Effector CD4-positive, alpha-beta T cell (primary cell): ENCODE results near the gene NUDT14.

ENCODE experiments used
- DNase-seq: peaks from one replicate; pipeline ENCODE4 v3.0.0-alpha.2; 2020

Gene NUDT14

GRCh38 chr14:105172476-105172875 lies 8.6 kb downstream of the NUDT14 start:
- DNase-seq: no peak

- no peak for DNase-seq
These were observed 10.0 kb downstream of the NUDT14 start for GRCh38 chr14:105171004-105171673.

- no peak for DNase-seq
These were observed 11.1 kb downstream of the NUDT14 start for GRCh38 chr14:105169776-105170655.

- DNase-seq: peak; percentile 28
These were observed 12.1 kb downstream of the NUDT14 start for GRCh38 chr14:105168979-105169507.

GRCh38 chr14:105168496-105168978 lies 12.6 kb downstream of the NUDT14 start, which contains the start of gene JAG2:
Gene JAG2, minus strand, starts transcription at chr14:105168776. Its CDS starts 356 bp downstream, at chr14:105168420.
- DNase-seq: peak; percentile 51

GRCh38 chr14:105168093-105168420 lies 13.1 kb downstream of the NUDT14 start:
- DNase-seq: no peak

DNA sequence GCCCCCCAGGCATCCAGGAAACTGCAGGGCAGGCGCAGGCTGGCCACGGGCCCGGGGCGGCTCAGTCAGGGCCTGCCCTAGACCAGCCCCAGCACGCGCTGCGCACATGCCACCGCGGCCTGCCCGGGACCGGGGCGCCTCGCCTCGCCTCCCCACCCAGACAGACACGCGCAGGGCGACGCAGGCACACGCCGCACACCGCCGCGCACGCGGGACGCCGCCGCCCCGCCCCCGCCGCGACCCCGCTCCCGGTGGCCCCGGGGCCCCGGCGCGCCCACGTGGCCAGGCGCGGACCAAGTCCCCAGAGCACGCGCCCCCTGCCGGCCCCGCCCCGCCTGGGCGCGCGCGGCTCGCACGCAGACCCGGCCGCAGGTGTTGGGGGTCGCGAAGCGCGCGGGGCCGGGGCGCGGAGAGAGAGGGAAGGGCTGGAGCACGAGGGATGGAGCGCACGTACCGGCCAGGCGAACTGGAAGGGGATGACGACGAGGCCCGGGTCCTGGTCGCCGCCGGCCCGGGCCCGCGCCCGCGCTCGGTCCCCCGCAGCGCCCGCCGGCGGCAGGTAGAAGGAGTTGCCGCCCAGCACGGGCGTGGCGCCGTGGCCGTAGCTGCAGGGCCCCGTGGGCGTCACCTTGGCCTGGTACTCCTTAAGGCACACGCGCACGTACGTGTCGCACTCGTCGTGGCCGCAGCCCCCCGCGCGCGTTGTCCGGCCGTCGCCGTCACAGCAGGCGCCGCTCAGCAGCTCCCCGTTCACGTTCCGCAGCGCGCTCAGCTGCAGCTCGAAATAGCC lies 13.6 kb downstream of the NUDT14 start:
- no peak for DNase-seq

GRCh38 chr14:105166571-105167302 lies 14.4 kb downstream of the NUDT14 start:
- no peak for DNase-seq

GRCh38 chr14:105165761-105166485 lies 15.2 kb downstream of the NUDT14 start:
- no peak for DNase-seq

DNA sequence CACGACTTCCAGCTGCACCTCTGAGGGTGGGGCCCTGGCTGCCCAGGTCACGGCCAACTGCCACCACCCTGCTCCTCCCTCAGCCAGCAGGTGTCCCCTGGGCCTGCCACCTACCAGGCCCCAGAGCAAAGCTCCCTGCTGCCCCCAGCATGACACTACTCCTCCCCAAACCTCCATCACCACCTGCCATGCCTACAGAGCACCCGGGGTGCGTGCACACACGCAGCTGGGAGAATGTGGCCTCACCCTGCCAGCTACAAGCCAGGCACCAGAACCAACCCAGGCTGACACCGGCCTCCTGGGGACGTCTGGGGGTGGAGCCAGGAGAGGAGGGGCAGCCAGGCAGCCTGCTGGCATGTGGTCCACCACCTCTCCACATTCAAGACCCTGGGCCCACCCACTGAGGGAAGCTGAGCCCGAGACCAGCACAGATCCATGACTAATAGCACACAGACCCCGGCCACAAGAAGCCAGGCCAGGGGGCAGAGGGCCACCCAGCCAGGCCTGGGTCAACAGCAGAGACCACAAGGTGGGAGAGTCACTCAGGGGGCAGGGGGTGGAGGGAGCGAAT lies 15.9 kb downstream of the NUDT14 start:
- no peak for DNase-seq

DNA sequence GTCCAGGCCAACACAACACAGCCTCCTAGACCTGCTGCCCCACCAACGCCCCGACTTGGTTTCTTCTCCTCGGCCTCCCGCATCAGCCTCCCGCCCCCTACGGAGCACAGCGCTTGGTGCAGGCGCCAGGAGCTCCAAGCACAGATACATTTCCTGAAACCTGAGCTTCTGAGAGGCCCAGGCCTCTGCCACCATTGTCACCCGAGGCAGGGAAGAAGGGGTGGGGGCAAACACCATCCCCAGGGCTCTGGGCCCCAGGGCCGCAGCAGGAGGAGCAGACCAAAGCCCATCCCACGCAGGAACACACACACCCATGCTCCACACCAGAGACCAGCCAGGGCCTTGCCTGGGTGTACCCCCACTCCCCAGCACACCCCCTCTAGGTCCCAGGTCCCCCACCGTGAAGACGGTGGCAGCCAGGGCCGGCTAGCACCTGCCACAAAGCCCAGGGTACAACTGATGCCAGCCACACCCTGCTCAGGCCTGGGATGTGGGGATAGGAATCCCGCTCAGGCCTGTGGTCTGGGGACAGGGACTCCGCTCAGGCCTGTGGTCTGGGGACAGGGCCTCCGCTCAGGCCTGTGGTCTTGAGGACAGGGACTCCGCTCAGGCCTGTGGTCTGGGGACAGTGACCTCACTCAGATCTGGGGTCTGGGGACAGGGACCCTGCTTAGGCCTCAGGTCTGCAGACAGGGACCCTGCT lies 17.9 kb downstream of the NUDT14 start:
- DNase-seq: no peak

DNA sequence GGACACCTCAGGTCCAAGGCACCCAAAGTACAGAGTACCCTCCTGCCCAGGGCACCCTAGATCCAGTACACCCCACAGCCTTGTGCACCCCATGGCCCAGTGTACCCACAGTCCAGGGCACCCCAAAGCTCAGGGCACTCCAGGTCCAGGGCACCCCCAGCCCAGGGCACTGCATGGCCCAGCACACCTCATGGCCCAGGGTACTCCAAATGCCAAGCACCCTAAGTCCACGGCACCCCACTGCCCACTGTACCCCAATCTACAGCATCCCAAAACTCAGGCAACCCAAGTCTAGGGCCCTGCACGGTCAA lies 18.5 kb downstream of the NUDT14 start:
- no peak for DNase-seq

GRCh38 chr14:105161964-105162668 lies 19.0 kb downstream of the NUDT14 start:
- DNase-seq: no peak

DNA sequence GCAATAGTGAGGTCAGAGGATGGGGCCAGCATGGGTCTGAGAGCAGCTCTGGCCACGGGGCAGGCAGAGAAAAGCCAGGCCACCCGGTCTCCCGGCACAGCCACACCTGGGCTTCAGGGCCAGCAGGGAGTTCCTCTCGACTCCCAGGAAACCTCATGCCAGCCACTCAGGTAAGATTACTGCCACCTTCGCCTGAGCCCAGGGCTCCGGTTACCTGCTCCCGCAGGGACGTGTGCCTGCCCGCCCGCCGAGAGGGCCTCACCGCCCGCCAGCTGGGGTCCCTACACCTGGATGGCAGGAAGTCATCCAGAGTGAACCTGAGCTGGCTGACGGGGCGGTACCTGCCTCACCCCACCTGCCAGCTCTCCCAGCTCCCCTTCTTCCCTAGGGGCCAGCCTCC lies 19.8 kb downstream of the NUDT14 start:
- no peak for DNase-seq

GRCh38 chr14:105160776-105161175 lies 20.3 kb downstream of the NUDT14 start:
- no peak for DNase-seq

GRCh38 chr14:105159344-105159743 lies 21.8 kb downstream of the NUDT14 start:
- no peak for DNase-seq

DNA sequence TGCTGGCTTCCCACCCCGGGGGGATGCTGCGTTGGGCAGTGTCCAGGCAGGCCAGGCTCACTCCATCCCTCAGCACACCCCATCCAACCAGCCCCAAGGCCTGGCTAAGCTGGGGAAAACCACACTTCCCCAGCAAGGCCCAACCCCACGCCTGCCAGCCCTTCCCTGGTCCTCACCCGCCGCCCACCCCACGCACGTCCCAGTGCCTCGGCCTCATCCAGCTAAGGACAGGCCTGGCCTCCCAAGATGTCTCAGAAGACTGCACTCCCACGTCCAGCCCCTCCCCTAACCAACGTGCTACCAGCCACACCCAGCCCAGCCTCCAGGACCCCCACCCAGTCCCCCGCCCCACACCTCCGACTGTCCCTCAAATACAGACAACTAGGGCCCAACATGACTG lies 22.3 kb downstream of the NUDT14 start:
- DNase-seq: no peak

- DNase-seq: no peak
These were observed 23.2 kb downstream of the NUDT14 start for GRCh38 chr14:105157872-105158271.

GRCh38 chr14:105156414-105157375 lies 24.4 kb downstream of the NUDT14 start:
- DNase-seq: no peak
